Measurements from ENCODE around the gene NCKAP5. TPM values are rescaled to one million over a fixed set of nuclear protein-coding genes. Genes with fewer than 3 reads are reported as not detected.

Gene NCKAP5
- total RNA-seq, 6 donors from 2014 or later: 22.1 to 51.1 (median 41.4) TPM

GRCh38 chr2:133085646-133086045, 482.6 kb downstream of the NCKAP5 start:
- 87 to 90% methylated on average over 2 of the region's 2 CpGs for WGBS, 2 donors
- no peaks in the 10 kb centered on the region for H3K27me3 ChIP-seq
- H3K9me3 ChIP-seq: no peaks in the 10 kb centered on the region
- ATAC-seq (ENCODE audit: low FRiP score in 2 of 2): no peak
- no peak for TF ChIP-seq POLR2A (IDR thresholded peaks at IDR 0.05)
- H3K27ac ChIP-seq: no peak overlapping the region
- H3K4me1 ChIP-seq: no peaks in the 10 kb centered on the region
- DNase-seq: no peak
- H3K4me3 ChIP-seq: no peak overlapping the region
- no peaks in the 10 kb centered on the region for H3K36me3 ChIP-seq

GRCh38 chr2:133082034-133082433, 486.2 kb downstream of the NCKAP5 start:
- Histone ChIP-seq H3K36me3 (no peaks in the 10 kb centered on the region), H3K27me3 (no peaks in the 10 kb centered on the region), H3K4me1 (no peaks in the 10 kb centered on the region), H3K27ac (no peak overlapping the region), H3K4me3 (no peak overlapping the region), H3K9me3 (no peaks in the 10 kb centered on the region)
- TF ChIP-seq POLR2A (IDR thresholded peaks at IDR 0.05): no peak
- no peak for TF ChIP-seq CTCF (IDR thresholded peaks at IDR 0.05)
- no peak for TF ChIP-seq POLR2AphosphoS5 (IDR thresholded peaks at IDR 0.05)
- WGBS, 2 donors: 83 to 89% methylated on average over 1 of the region's 1 CpG
- DNase-seq (no peak), ATAC-seq (ENCODE audit: low FRiP score in 2 of 2) (no peak)

- Histone ChIP-seq H3K36me3 (no peaks in the 10 kb centered on the region), H3K4me1 (no peaks in the 10 kb centered on the region), H3K9me3 (no peaks in the 10 kb centered on the region), H3K27ac (no peak overlapping the region), H3K4me3 (no peak overlapping the region), H3K27me3 (no peaks in the 10 kb centered on the region)
- no peak for TF ChIP-seq CTCF (IDR thresholded peaks at IDR 0.05)
- TF ChIP-seq POLR2AphosphoS5 (IDR thresholded peaks at IDR 0.05): no peak
- no peak for TF ChIP-seq POLR2A (IDR thresholded peaks at IDR 0.05)
- no peak for DNase-seq
- ATAC-seq (ENCODE audit: low FRiP score in 2 of 2): no peak
- WGBS, 2 donors: 91% methylated on average over 2 of the region's 2 CpGs
These were observed 487.4 kb downstream of the NCKAP5 start for GRCh38 chr2:133080822-133081221.

- no peak for ATAC-seq (ENCODE audit: low FRiP score in 2 of 2)
These were observed 489.4 kb downstream of the NCKAP5 start for GRCh38 chr2:133078667-133079411.

GRCh38 chr2:133077269-133077822, 490.9 kb downstream of the NCKAP5 start:
- peak overlapping the region in 1 of 4 donors; percentile 53 for H3K27ac ChIP-seq
- no peak for ATAC-seq (ENCODE audit: low FRiP score in 2 of 2)

More at GRCh38 chr2:133078667-133079411, 489.4 kb downstream of the NCKAP5 start:
- no peaks in the 10 kb centered on the region for H3K36me3 ChIP-seq
- TF ChIP-seq CTCF (IDR thresholded peaks at IDR 0.05) (no peak), POLR2AphosphoS5 (IDR thresholded peaks at IDR 0.05) (no peak), POLR2A (IDR thresholded peaks at IDR 0.05) (no peak), EP300 (IDR thresholded peaks at IDR 0.05) (no peak)
- 85 to 92% methylated on average over 2 of the region's 2 CpGs for WGBS, 2 donors
- no peak overlapping the region for H3K27ac ChIP-seq
- no peaks in the 10 kb centered on the region for H3K27me3 ChIP-seq
- DNase-seq: no peak
- no peaks in the 10 kb centered on the region for H3K9me3 ChIP-seq
- no peaks in the 10 kb centered on the region for H3K4me1 ChIP-seq
- H3K4me3 ChIP-seq: no peak overlapping the region

More at GRCh38 chr2:133077269-133077822, 490.9 kb downstream of the NCKAP5 start:
- no peak for DNase-seq
- Histone ChIP-seq H3K4me3 (no peak overlapping the region), H3K4me1 (no peaks in the 10 kb centered on the region), H3K27me3 (no peaks in the 10 kb centered on the region), H3K36me3 (no peaks in the 10 kb centered on the region), H3K9me3 (no peaks in the 10 kb centered on the region)
- TF ChIP-seq POLR2AphosphoS5 (IDR thresholded peaks at IDR 0.05) (peak in 1 of 2 donors; percentile 36), CTCF (IDR thresholded peaks at IDR 0.05) (no peak)
- 77 to 78% methylated on average over 7 of the region's 7 CpGs for WGBS, 2 donors

All from upper lobe of left lung (tissue), 6 donors.